ENCODE results near the gene RET.

The RET gene

GRCh38 chr10:43054593-43054992, 22.3 kb upstream of the RET start:
- Mint-ChIP-seq H3K4me1 (no peaks in the 10 kb centered on the region), H3K9me3 (no peaks in the 10 kb centered on the region), H3K27me3 (peaks cover 46% of the 10 kb centered on the region), H3K27ac (no peak overlapping the region), H3K4me3 (no peak overlapping the region)
- DNase-seq (no peak), ATAC-seq (no peak)

- Mint-ChIP-seq H3K9me3 (no peaks in the 10 kb centered on the region), H3K27me3 (peaks cover 40% of the 10 kb centered on the region), H3K4me3 (no peak overlapping the region), H3K27ac (no peak overlapping the region), H3K4me1 (no peaks in the 10 kb centered on the region)
- ATAC-seq (no peak), DNase-seq (no peak)
Observed at GRCh38 chr10:43055217-43055616, 21.7 kb upstream of the RET start.

- Mint-ChIP-seq H3K4me3 (no peak overlapping the region), H3K27me3 (peaks cover 32% of the 10 kb centered on the region)
- DNase-seq: no peak
Observed at GRCh38 chr10:43055991-43056567, 20.8 kb upstream of the RET start.

DNA sequence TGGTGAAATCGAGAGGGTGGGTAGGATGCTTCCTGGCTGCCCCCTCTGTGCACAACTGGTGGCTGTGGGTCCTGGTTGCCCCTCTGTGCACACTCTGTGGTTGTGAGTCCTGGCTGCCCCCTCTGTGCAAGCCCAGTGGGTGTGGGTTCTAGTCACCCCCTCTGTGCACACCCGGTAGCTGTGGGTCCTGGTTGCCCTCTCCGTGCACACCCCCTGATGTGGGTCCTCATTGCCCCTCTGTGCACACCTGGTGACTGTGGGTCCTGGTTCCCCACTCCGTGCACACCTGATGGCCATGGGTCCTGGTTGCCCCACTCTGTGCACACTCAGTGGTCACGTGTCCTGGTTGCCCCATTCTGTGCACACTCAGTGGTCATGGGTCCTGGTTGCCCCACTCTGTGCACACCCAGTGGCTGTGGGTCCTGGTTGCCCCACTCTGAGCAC, 20.3 kb upstream of the RET start:
- H3K27ac Mint-ChIP-seq: no peak overlapping the region
- no peaks in the 10 kb centered on the region for H3K4me1 Mint-ChIP-seq
- peak; percentile 42 for ATAC-seq
- H3K9me3 Mint-ChIP-seq: no peaks in the 10 kb centered on the region
- peaks cover 31% of the 10 kb centered on the region for H3K27me3 Mint-ChIP-seq
- no peak for DNase-seq
- no peak overlapping the region for H3K4me3 Mint-ChIP-seq

More at GRCh38 chr10:43055991-43056567, 20.8 kb upstream of the RET start:
- ATAC-seq: no peak
- Mint-ChIP-seq H3K9me3 (no peaks in the 10 kb centered on the region), H3K27ac (no peak overlapping the region), H3K4me1 (no peaks in the 10 kb centered on the region)

- DNase-seq: no peak
- no peaks in the 10 kb centered on the region for H3K4me1 Mint-ChIP-seq
- no peak overlapping the region for H3K27ac Mint-ChIP-seq
- no peaks in the 10 kb centered on the region for H3K9me3 Mint-ChIP-seq
- peaks cover 31% of the 10 kb centered on the region for H3K27me3 Mint-ChIP-seq
- no peak for ATAC-seq
- H3K4me3 Mint-ChIP-seq: no peak overlapping the region
Observed at GRCh38 chr10:43057231-43057711, 19.6 kb upstream of the RET start.

DNA sequence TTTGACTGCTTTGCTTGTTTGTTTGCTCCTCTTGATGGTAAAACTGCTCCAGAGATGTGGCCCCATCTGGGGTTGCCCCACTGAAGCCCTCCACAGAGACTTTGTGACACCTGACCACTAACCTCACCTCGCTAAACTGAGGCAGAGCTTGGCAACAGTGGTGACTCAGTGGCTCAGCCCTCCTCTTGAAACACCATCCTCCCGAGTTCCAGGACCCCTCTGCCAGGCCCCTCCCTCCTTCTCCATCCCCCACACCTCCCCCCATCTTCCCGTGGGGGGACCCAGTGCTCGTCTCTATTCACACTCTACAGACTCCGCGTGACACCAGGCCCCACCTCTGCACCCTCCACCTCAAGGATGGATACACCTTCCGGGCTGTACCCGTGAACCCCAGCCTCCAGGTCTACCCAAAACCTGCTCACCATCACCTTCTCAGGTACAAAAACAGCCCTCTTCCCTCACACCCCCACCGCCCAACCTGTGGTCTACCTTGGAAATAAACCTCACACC, 19.0 kb upstream of the RET start:
- Mint-ChIP-seq H3K4me1 (no peaks in the 10 kb centered on the region), H3K27ac (no peak overlapping the region), H3K27me3 (peaks cover 28% of the 10 kb centered on the region), H3K4me3 (no peak overlapping the region), H3K9me3 (no peaks in the 10 kb centered on the region)
- DNase-seq: no peak
- ATAC-seq: peak; percentile 25

DNA sequence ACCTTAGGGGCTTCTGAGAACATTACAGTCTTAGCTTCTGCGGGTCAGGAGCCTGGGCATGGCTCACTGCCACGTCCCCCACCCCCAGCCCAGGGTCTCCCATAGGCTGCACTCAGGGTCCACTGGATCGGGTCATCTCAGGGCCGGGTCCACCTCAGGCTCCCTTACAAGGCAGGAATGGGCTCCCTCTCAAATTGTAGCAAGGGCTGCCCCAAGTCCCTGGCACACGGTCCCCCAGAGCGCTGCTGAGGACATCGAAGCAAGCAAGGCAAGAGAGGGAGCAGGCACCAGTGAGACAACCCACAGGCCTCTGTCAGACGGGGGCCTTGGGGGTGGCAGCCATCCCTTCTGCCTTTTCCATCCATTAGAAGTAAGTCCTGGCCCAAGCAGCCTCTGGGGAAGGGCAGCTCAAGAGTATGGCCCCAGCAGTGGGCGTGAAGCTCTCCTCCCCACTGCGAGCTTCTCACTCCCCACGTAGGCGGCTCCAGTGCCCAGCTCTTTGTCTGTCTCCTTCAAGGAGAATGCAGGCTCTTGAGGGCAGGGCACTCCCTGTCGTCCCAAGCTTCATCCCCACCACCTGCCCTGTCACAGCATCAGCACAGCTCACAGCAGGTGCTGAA, 18.0 kb upstream of the RET start:
- H3K27me3 Mint-ChIP-seq: peaks cover 18% of the 10 kb centered on the region
- H3K9me3 Mint-ChIP-seq: no peaks in the 10 kb centered on the region
- ATAC-seq (no peak), DNase-seq (no peak)
- no peak overlapping the region for H3K27ac Mint-ChIP-seq
- no peak overlapping the region for H3K4me3 Mint-ChIP-seq
- no peaks in the 10 kb centered on the region for H3K4me1 Mint-ChIP-seq

DNA sequence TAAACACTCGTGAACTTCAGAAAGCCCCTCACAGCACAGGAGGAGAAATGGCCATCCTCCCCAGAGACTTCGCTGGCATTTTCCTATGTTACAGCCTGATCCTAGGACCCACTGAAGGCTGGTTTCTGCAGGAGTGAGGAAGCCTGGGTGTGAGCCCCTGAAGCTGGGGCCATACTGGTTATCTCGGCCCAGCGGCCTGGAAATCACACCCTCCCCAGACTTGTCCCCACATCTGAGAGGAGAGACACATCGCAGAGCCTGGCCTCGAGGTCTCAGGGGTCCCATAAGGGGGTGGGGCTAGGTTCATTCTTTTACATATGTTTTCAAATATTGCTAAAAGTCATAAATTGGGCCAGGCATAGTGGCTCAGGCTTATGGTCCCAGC, 17.5 kb upstream of the RET start:
- no peaks in the 10 kb centered on the region for H3K4me1 Mint-ChIP-seq
- H3K27ac Mint-ChIP-seq: no peak overlapping the region
- no peak for DNase-seq
- no peak overlapping the region for H3K4me3 Mint-ChIP-seq
- H3K9me3 Mint-ChIP-seq: no peaks in the 10 kb centered on the region
- no peak for ATAC-seq
- H3K27me3 Mint-ChIP-seq: peaks cover 17% of the 10 kb centered on the region

DNA sequence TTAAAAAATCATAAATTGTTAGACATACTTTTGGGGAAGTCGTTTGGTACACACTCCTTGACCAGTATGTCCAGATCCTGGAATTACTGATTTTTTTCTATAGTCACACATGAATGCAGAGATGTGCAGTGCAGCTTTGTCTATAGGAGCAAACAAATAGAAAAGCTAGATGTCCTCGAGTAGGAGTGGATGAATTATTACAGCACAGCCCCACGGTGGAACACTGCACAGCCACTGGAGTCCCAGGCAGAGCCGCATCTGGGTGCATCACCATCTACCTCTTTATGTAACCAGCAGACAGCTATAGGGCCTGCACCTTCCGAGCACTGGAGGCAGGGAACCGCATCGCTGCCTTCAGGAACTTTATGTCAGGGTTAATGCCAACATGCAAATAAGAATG, 17.0 kb upstream of the RET start:
- no peaks in the 10 kb centered on the region for H3K4me1 Mint-ChIP-seq
- ATAC-seq: no peak
- H3K27me3 Mint-ChIP-seq: peaks cover 17% of the 10 kb centered on the region
- no peaks in the 10 kb centered on the region for H3K9me3 Mint-ChIP-seq
- DNase-seq: no peak
- H3K4me3 Mint-ChIP-seq: no peak overlapping the region
- H3K27ac Mint-ChIP-seq: no peak overlapping the region

DNA sequence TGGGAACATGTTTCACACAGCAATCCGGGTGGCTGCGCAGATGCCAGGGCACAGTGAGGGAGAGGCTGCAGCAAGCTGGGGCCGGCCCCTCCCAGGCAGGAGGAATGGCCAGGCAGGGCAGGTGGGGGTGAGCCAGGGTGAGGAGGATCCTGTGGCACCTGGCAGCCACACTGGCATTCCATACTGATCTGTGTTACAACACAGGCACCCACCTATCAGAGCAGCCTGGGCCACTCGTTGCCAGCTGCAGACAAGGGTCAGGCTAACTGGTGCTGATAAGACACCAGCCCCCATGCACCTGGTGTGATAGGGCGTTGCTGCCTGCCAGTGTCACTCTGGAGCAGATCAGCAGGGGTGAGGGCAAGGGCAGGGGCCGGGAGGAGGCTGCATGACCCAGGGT, 16.6 kb upstream of the RET start:
- no peaks in the 10 kb centered on the region for H3K4me1 Mint-ChIP-seq
- peaks cover 17% of the 10 kb centered on the region for H3K27me3 Mint-ChIP-seq
- no peak for DNase-seq
- H3K4me3 Mint-ChIP-seq: no peak overlapping the region
- no peak overlapping the region for H3K27ac Mint-ChIP-seq
- no peaks in the 10 kb centered on the region for H3K9me3 Mint-ChIP-seq
- ATAC-seq: no peak

DNA sequence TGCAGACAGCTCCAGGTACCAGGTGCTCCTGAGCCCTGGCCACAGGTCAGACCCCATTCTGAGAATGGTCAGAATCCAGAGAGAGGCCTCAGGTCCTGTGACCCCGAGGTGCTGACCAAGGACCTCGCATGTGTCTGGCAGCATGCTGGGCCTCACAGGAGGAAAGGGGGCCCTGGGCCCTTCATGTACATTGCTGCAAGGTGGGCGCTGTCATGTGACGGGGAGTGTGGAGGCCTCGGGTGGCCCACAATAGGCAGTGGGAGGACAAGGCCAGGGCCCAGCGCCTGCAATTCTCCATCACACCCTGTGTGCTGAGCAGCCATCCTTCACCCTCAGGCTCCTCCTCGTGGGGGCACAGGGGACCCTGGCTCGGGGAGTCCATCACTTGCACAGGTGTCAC, 15.5 kb upstream of the RET start:
- H3K4me3 Mint-ChIP-seq: no peak overlapping the region
- peaks cover 17% of the 10 kb centered on the region for H3K27me3 Mint-ChIP-seq
- H3K9me3 Mint-ChIP-seq: no peaks in the 10 kb centered on the region
- no peaks in the 10 kb centered on the region for H3K4me1 Mint-ChIP-seq
- ATAC-seq (no peak), DNase-seq (no peak)
- no peak overlapping the region for H3K27ac Mint-ChIP-seq

DNA sequence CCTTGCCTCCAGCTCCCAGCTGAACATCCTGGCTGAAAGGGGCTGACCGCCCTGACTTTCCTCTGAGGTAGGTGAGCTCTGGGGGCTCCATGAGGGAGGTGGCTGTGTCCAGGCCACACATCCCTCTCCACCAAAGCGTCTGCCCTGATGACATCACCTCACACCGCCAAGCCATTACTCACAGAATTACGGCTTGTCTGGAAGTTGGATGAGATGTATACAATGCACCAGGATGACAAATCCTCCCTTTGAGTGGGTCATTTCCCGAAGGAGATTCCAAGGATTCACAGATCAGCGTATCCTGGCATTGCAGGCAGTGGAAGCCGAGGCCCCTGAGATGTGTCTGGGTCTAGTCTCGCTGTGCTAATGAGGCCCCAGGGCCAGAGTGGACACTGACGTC, 15.1 kb upstream of the RET start:
- peaks cover 17% of the 10 kb centered on the region for H3K27me3 Mint-ChIP-seq
- no peak overlapping the region for H3K4me3 Mint-ChIP-seq
- H3K4me1 Mint-ChIP-seq: no peaks in the 10 kb centered on the region
- H3K9me3 Mint-ChIP-seq: no peaks in the 10 kb centered on the region
- DNase-seq (no peak), ATAC-seq (no peak)
- no peak overlapping the region for H3K27ac Mint-ChIP-seq

DNA sequence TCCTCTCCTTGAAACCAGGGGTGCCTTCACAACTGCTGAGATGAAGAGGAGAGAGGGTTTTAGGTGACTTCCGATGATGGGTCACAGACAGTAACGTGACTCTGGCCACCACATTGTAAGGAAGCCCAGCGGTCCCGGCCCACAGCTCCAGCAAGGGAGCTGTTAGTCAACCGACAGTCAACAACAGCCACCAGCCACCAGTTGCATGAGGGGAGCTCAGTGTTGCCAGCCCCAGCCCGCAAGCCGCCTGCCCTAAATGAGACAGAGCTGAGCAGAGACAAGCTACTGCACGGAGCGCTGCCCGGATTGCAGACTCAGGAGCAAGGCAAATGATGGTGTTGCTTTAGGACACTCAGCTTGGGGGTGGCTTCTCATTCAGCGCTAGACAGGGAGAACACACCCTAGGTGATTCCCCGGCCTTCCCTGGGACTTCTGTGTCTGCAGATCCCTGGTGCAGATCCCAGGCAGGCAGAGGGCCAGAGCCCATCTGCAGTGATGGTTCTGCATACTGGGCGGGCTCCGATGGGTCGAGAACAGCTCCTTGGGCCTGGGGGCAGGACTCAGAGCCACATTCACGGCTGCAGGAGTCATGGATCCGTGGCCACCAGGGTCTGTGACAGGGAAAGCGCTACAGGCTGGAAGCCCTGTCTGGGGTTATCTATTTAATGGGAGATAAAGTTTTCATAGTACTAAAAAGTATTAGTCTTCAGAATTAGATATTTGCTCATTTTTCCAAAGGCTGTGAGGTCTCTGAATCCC, 14.3 kb upstream of the RET start:
- no peaks in the 10 kb centered on the region for H3K9me3 Mint-ChIP-seq
- DNase-seq (no peak), ATAC-seq (no peak)
- H3K4me3 Mint-ChIP-seq: no peak overlapping the region
- H3K27ac Mint-ChIP-seq: no peak overlapping the region
- peaks cover 12% of the 10 kb centered on the region for H3K27me3 Mint-ChIP-seq
- H3K4me1 Mint-ChIP-seq: no peaks in the 10 kb centered on the region

GRCh38 chr10:43064331-43065075, 12.4 kb upstream of the RET start:
- Mint-ChIP-seq H3K9me3 (no peaks in the 10 kb centered on the region), H3K27ac (peak overlapping the region in 1 of 2 donors; percentile 36), H3K27me3 (no peaks in the 10 kb centered on the region), H3K4me1 (no peaks in the 10 kb centered on the region), H3K4me3 (no peak overlapping the region)
- ATAC-seq (peak; percentile 10), DNase-seq (no peak)

GRCh38 chr10:43065234-43065633, 11.6 kb upstream of the RET start:
- no peaks in the 10 kb centered on the region for H3K9me3 Mint-ChIP-seq
- no peak overlapping the region for H3K4me3 Mint-ChIP-seq
- ATAC-seq: peak; percentile 8
- H3K4me1 Mint-ChIP-seq: no peaks in the 10 kb centered on the region
- no peaks in the 10 kb centered on the region for H3K27me3 Mint-ChIP-seq
- DNase-seq: no peak
- no peak overlapping the region for H3K27ac Mint-ChIP-seq
